HG03280 (cell line): ENCODE data around the gene DPM3.
"Not testable (repeated sequence)": the region's sequence is repeated elsewhere in the genome, so short reads cannot be mapped to it uniquely, and the experiment has no call there.

Source experiments
- ATAC-seq: cut with Tn5 transposase; IDR thresholded peaks from one replicate; pipeline ENCODE4 v1.9.1; 2021; ENCODE audit warnings: mild to moderate bottlenecking, moderate library complexity; ENCODE audit not compliant: unreplicated experiment

Gene DPM3

GRCh38 chr1:155126556-155127104, 13.7 kb downstream of the DPM3 start:
- ATAC-seq = no peak

GRCh38 chr1:155125946-155126555, 14.3 kb downstream of the DPM3 start:
- ATAC-seq = no peak

DNA sequence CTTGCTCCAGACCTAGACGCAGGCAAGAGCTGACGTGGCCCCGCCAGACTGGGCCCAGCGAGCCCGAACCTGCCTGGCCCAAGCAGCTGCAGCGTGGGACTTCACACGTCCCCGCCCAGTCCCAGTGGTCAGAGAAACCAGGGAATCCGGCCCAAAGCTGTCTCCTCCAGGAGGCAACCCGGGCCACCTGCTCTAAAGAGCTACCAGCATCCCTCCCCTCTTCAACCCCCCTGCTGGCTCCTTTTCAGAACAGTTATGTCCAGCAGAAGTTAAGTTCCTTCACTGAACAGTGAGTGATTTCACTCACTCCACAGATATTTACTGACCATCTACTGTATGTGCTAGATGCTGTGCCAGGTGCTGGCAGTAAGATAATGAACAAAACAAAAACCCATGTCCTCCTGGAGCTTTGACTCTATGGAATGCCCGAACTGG, 14.8 kb downstream of the DPM3 start:
- no peak for ATAC-seq

GRCh38 chr1:155124503-155125463, 15.5 kb downstream of the DPM3 start:
- no peak for ATAC-seq

GRCh38 chr1:155123801-155124200, 16.5 kb downstream of the DPM3 start:
- no peak for ATAC-seq

DNA sequence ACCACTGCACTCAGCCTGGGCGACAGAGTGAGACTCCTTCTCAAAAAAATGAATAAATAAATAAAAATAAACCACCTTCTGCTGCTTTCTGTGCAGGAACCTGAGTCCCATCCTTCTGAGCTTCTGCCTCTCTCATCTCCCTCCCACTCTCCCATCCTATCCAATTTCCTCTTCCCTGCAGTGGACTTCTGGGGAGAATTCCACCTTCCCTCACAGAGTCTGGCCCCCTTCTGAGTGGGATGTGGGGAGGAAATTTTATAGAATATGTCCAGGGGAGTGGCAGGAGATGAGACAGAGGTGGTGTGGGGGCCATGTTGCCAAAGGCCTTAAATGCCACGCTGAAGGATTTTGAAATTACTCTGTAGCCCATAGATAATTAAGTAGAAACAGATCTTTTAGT, 18.0 kb downstream of the DPM3 start:
- no peak for ATAC-seq

DNA sequence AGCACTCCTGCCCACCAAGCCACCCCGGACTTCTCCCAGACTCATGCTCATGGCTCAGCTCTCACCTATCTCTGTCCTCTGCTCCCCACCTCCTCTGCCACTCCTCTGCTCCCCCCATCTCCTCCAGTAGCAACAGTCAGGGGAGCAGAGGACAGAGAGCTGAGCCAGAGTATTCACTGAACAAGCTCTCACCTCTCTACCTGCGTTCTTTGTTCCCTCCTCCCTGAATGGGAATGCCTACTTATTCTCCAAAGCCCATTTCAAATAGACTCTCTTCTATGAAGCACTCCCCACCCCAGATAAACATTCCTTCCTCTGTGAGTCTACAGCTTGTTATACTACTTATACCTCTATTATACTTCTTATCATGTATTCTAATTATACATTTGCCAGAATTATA, 19.1 kb downstream of the DPM3 start:
- ATAC-seq = no peak

- no peak for ATAC-seq
These were observed 20.1 kb downstream of the DPM3 start for GRCh38 chr1:155120253-155120652.

GRCh38 chr1:155118090-155118489, 22.2 kb downstream of the DPM3 start:
- not testable (repeated sequence) for ATAC-seq

GRCh38 chr1:155117610-155118009, 22.7 kb downstream of the DPM3 start:
- ATAC-seq = no peak

- ATAC-seq = no peak
These were observed 24.1 kb downstream of the DPM3 start for GRCh38 chr1:155116113-155116764.

DNA sequence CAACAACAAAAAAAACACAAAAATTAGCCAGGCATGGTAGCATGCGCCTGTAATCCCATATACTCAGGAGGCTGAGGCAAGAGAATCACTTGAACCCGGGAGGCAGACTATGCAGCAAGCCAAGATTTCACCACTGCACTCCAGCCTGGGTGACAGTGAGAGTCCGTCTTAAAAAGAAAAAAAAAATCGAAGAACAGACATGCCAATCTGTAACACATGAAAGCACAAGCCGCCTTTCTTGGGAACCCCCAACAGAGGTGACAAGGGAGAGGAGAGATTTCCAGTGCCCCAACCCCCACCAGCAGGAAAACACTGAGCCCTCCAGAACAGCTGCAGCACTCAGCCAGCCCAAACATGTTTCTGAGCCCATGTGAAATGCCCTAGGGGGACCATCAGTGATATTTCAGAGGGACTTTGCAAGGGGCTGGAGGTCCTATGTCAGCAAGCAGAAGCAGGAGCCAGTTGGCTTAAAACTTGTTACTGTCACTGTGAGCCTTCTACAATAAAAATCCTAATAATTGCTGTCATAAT, 26.8 kb downstream of the DPM3 start:
- ATAC-seq = no peak

DNA sequence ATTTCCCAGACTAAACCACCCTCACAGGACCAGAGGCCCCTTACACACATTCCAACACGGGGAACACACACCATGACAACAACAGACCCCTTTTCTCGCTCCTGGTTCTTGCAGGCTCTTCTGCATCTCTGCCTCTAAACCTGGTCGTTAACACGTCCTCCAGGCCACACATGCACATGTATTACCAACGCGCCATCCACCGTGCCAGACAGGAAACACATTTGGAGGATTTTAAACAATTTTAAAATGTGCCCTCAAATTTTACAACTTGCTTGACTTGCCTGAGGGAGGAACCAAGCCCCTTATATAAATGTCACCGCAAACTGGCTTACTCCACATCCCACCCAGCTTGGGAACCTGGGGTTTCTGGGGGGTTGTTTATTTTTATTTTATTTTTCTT, 29.5 kb downstream of the DPM3 start:
- no peak for ATAC-seq

GRCh38 chr1:155110381-155110780, 29.9 kb downstream of the DPM3 start:
- ATAC-seq = no peak

DNA sequence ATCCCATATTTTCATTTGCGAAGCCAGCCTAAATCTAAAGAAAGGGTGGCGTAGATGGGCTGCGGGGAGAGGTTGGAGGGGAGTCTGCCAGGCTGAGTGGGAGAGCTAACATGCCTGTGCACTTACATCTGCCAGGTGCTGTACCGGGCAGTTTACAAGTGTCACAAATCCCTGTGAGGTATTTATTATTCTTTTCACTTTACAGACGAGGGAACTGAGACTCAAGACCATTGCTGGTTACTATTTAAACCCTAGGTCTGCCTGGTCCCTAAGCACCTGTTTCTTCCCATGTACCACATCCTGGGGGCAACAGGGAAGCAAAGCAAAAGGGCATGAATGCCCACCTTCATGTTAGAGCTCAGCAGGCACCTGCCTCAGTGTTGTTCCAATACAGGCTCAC, 32.0 kb downstream of the DPM3 start:
- no peak for ATAC-seq

DNA sequence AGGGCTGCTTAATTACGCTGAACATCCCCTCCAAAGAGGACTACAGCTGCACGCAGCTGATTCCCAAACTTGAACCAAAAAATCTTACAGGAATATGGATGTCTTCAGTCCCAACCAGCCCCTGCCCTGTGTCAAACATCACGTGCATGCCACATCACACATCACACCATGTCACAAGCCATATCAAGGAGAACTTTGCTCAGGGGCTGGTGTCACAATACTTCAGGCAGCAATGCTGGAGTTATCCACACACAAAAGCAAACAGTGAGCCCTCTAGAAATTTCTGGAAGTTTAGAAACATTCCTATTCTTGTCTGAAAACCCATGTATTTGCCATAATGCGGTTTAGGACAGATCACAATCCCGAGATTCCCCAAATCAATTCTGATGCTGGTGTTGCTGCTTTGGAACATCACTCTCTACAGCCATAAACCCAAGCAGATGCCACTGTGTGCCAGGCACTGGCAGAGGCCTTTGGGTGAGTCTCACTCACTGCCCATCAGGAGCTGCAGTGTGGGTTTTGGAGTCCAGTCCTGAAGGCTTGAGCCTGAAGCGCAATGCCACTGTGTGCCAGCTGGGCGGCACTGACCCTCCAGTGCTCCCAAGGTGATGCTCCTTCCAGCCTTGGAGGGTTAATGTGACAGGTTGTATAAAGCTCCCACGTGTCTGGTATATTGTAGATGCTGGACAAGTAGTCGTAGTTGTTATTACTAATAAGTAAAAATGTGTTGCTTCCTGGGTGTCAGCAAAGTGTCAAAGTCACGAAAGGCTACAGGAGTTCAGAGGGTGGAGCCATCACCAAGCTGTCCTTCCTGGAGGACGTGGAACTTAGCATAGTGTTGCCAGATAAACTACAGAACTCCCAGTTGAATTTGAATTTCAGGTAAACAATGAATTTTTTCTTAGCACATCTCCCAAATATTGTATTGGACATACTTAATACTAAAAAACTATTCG, 32.7 kb downstream of the DPM3 start:
- no peak for ATAC-seq

GRCh38 chr1:155106862-155107261, 33.5 kb downstream of the DPM3 start:
- no peak for ATAC-seq

DNA sequence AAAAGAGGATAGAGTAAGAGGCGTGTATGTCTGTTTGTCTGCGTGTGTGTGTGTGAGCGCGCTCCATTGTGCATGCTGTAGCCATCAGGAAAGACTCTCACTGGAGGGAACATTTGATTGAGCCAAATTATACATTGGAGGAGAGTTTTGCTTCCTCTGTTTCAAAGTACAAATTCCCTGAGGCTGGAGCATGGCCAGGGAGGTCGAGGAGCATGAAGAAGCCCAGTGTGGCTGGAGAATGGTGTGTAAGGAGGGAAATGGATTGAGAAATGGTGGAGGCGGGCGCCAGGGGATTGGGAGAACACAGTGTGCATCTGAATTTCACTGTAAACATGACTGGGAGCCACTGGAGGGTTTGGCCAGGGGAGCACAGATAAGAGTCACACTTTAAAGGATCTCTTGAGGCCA, 34.7 kb downstream of the DPM3 start:
- no peak for ATAC-seq

GRCh38 chr1:155104605-155105534, 35.5 kb downstream of the DPM3 start:
- ATAC-seq = no peak
